HFFc6 (cell line): ENCODE results near the gene U2AF2. TPM values are rescaled to one million over a fixed set of nuclear protein-coding genes. Genes with fewer than 3 reads are reported as not detected.

ENCODE experiments used
- DNase-seq: peaks from one replicate; pipeline ENCODE4 v3.0.0-alpha.2; 2018
- H3K27ac Mint-ChIP-seq: 2 replicates; pipeline ENCODE4 v1.8.0; 2020; ENCODE audit warnings: mild to moderate bottlenecking, mixed read lengths
- H3K27me3 Mint-ChIP-seq: 2 replicates; pipeline ENCODE4 v1.8.0; 2021; ENCODE audit warnings: mild to moderate bottlenecking, moderate library complexity, mixed read lengths; ENCODE audit not compliant: insufficient read depth
- H3K36me3 Mint-ChIP-seq: 2 replicates; pipeline ENCODE4 v1.8.0; 2021; ENCODE audit warnings: low read depth, mixed read lengths
- H3K4me1 Mint-ChIP-seq: 2 replicates; pipeline ENCODE4 v1.8.0; 2020; ENCODE audit warnings: low read depth, mixed read lengths
- H3K4me3 Mint-ChIP-seq: 2 replicates; pipeline ENCODE4 v1.8.0; 2020; ENCODE audit warnings: mild to moderate bottlenecking, moderate library complexity, mixed read lengths
- H3K9me3 Mint-ChIP-seq: 2 replicates; pipeline ENCODE4 v1.8.0; 2020; ENCODE audit warnings: mild to moderate bottlenecking, mixed read lengths
- CTCF ChIP-seq: fragments of 200-600 bp; sonication (generic); IDR thresholded peaks from 2 replicates; pipeline ENCODE4 v1.5.0; 2021; ENCODE audit warnings: antibody characterized with exemption, mild to moderate bottlenecking
- total RNA-seq, 6 experiments: library from RNA; stranded (reverse); fragmentation: NEBNext Ultra II Directional; extraction: Animal tissue kit (Norgen Biotek cat#: 25700); gene quantifications; 2 replicates in 1 of 6; 3 replicates in 5 of 6; pipeline ENCODE4 v1.2.3, GENCODE V29; 2021

Gene U2AF2
- total RNA-seq, 6 experiments from 2014 or later, result 212 to 241 (median 226) TPM

DNA sequence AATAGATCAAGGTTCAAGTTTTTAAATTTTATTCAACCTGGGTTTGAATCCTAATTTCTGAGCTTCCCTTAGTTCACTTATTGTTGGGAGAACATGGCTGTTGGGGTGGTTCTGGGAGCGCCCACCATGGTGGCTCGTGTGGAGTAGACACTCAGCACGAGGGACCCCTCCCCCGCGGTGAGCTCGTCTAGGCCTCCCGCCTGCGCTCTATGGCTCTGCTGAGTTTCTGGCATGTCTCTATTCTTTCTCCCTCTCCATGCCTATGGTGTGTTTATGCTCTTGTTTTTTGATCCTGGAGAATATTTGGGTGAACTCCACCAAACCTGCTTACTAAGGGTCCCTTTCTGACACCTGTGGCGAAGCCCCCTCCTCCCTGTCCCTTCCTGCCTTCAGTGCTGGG lies 18.6 kb downstream of the U2AF2 start:
- no peak for DNase-seq
- H3K27me3 Mint-ChIP-seq, result peaks cover 7% of the 10 kb centered on the region
- H3K9me3 Mint-ChIP-seq, result no peaks in the 10 kb centered on the region
- H3K36me3 Mint-ChIP-seq, result peaks cover 22% of the 10 kb centered on the region
- TF ChIP-seq CTCF, result no peak
- H3K27ac Mint-ChIP-seq, result peak overlapping the region; percentile 68
- H3K4me3 Mint-ChIP-seq, result peak overlapping the region; percentile 11
- H3K4me1 Mint-ChIP-seq, result peaks cover 61% of the 10 kb centered on the region

DNA sequence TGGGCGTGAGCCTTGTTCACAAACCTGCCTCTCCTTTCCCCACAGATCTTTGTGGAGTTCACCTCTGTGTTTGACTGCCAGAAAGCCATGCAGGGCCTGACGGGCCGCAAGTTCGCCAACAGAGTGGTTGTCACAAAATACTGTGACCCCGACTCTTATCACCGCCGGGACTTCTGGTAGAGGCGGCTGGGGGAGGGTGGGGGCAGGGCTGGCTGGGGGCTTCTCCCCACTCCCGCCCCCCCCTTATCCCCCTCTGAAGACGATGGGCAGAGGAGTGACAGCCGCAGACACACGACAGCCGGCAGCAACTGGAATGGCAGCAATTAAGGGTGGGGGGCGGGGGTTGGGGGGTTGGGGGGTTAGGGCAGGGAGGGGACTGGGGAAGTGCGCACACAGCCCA lies 19.1 kb downstream of the U2AF2 start:
- Mint-ChIP-seq H3K9me3 (no peaks in the 10 kb centered on the region), H3K4me1 (peaks cover 65% of the 10 kb centered on the region), H3K4me3 (peak overlapping the region; percentile 11; the same call in 1 of the 2 replicates), H3K36me3 (peaks cover 26% of the 10 kb centered on the region), H3K27me3 (peaks cover 7% of the 10 kb centered on the region), H3K27ac (peak overlapping the region; percentile 68)
- no peak for DNase-seq
- TF ChIP-seq CTCF, result no peak

- H3K27ac Mint-ChIP-seq, result peak overlapping the region; percentile 86
- H3K36me3 Mint-ChIP-seq, result peaks cover 31% of the 10 kb centered on the region
These were observed 19.6 kb downstream of the U2AF2 start for GRCh38 chr19:55674459-55674840.

DNA sequence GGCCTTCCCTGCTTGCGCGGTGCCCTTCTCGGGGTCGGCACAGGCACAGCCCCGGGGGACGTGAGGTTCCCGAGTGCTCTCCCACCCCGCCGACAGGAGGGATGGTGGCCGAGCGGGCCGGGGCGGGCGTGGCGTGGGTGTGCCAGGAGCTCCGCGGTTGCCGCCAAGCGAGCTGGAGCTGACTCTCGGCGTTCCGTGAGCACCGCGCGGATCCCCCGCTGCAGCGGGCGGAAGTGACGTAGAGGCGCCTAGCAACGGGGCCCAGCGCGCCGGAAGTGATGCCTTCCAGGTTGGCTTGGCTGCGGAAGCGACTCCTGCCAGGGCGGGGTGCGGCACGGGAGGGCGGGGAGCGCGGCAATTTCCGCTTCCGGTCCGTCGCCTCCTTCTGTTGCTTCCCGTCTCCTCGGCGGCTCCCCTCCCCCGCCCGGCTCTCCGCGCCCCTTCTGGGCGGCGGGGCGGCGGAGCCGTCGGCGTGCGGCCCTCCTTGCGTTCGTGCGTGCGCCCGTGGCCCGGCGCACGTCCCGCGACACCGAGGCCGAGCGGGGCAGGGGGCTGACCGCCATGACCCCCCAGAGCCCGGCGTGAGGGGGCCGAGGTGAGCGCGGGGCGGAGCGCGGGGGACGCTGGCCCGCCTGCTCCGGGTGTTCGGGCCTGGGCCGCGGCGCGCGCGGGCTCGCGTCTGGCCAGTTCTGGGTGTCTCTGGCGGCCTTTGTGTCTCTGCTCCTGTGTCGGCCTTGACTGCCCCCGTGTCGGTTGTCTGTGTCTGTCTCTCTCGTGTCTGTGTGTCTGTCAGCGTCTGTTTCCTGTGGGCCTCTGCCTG lies 20.2 kb downstream of the U2AF2 start, which contains the start of gene EPN1:
EPN1 (plus strand) TSS at position 386 of the 820 bp plus-strand sequence. CDS start 3,402 bp downstream, outside the sequence.
- Mint-ChIP-seq H3K4me1 (peaks cover 77% of the 10 kb centered on the region), H3K9me3 (no peaks in the 10 kb centered on the region), H3K4me3 (peak within 1 kb of the TSS; percentile 96), H3K27me3 (peaks cover 7% of the 10 kb centered on the region), H3K27ac (peak within 1 kb of the TSS; percentile 88), H3K36me3 (peaks cover 36% of the 10 kb centered on the region)
- TF ChIP-seq CTCF, result no peak
- peak; percentile 95 for DNase-seq

More at GRCh38 chr19:55674459-55674840, 19.6 kb downstream of the U2AF2 start:
- H3K27me3 Mint-ChIP-seq, result peaks cover 7% of the 10 kb centered on the region
- no peaks in the 10 kb centered on the region for H3K9me3 Mint-ChIP-seq
- peak overlapping the region; percentile 96 for H3K4me3 Mint-ChIP-seq
- TF ChIP-seq CTCF, result no peak
- H3K4me1 Mint-ChIP-seq, result peaks cover 71% of the 10 kb centered on the region
- no peak for DNase-seq

GRCh38 chr19:55675661-55676354 lies 21.0 kb downstream of the U2AF2 start:
- no peak for DNase-seq
- TF ChIP-seq CTCF, result no peak
- no peaks in the 10 kb centered on the region for H3K9me3 Mint-ChIP-seq
- H3K27ac Mint-ChIP-seq, result peak overlapping the region; percentile 88
- H3K4me3 Mint-ChIP-seq, result peak overlapping the region; percentile 96
- peaks cover 7% of the 10 kb centered on the region for H3K27me3 Mint-ChIP-seq
- H3K36me3 Mint-ChIP-seq, result peaks cover 36% of the 10 kb centered on the region
- peaks cover 74% of the 10 kb centered on the region for H3K4me1 Mint-ChIP-seq
